GM21360 (cell line): ENCODE measurements around the gene KDM5A.
"Not testable (repeated sequence)": the region's sequence is repeated elsewhere in the genome, so short reads cannot be mapped to it uniquely, and the experiment has no call there.

Experiments
- ATAC-seq: cut with Tn5 transposase; IDR thresholded peaks from one replicate; pipeline ENCODE4 v1.9.1; 2021; ENCODE audit warnings: mild to moderate bottlenecking, moderate library complexity; ENCODE audit not compliant: unreplicated experiment

The KDM5A gene

GRCh38 chr12:241266-241665 lies 147.9 kb downstream of the KDM5A start:
- ATAC-seq = no peak

- ATAC-seq = no peak
These were observed 148.6 kb downstream of the KDM5A start for GRCh38 chr12:240566-240965.

GRCh38 chr12:238736-239398 lies 150.3 kb downstream of the KDM5A start:
- no peak for ATAC-seq

DNA sequence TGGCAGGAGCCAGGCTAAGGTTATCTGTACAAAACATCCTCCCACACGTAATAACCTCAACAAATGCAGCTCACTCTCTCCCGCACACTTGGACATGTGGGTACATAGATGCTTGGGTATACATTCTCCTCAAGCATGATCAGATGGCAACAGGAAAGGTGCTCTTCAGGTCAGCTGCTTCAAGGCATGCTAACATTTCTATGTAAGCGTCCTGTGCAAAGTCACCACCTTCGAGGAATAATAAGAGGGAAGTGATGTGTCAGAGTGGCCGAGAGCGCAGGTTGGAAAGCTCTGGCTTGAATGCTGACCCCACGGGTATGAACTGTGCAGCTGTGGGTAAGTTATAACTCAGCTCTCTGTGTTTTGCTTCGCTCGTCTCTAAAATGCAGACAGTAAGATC lies 151.0 kb downstream of the KDM5A start:
- no peak for ATAC-seq

DNA sequence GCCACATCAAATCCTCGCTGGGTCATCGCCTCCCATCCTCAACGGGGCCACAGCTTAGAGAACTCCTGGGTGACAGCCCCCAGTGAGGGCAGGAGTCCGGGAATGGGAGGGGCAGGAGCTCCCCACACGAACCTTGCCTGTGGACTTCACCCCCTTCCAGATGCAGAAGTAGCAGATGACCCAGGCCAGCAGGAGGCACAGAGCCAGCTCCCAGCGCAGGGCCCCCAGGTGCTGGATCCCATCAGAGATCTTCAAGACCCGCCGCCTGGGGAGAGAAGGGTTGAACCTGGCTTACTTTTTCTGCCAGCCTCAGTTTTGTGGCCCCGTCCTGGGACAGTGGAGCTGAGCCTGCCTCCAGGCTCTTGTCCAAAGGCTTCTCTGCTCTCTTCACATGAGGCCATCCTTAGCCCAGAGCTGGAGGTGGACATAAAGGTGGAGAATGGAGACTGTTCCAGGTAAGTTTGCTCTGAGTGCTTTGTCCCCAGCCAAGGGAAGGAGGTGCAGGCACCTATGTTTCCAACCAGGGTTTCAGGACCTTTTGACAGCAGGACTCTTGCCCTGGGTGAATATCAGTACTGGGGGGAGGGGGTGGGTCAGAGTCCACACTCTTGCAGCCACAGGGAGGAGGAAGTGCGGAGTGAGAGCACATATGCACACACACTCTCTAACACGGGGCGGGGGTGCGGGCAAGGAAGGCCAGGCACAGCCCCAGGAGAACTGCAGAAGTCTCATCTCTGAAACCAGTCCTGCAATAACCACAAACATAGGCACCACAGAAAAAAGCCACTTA lies 151.9 kb downstream of the KDM5A start:
- no peak for ATAC-seq

GRCh38 chr12:236445-236844 lies 152.7 kb downstream of the KDM5A start:
- ATAC-seq = no peak

DNA sequence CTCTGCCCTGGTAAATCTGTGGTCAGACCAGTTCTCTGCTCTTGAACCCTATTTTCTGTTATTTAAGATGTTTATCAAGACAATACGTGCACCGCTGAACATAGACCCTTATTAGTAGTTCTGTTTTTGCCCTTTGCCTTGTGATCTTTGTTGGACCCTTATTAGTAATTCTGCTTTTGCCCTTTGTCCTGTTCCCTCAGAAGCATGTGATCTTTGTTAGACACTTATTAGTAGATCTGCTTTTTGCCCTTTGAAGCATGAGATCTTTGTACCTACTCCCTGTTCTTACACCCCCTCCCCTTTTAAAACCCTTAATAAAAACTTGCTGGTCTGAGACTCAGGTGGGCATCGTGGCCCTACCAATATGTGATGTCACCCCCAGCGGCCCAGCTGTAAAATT lies 153.2 kb downstream of the KDM5A start:
- ATAC-seq = not testable (repeated sequence)

DNA sequence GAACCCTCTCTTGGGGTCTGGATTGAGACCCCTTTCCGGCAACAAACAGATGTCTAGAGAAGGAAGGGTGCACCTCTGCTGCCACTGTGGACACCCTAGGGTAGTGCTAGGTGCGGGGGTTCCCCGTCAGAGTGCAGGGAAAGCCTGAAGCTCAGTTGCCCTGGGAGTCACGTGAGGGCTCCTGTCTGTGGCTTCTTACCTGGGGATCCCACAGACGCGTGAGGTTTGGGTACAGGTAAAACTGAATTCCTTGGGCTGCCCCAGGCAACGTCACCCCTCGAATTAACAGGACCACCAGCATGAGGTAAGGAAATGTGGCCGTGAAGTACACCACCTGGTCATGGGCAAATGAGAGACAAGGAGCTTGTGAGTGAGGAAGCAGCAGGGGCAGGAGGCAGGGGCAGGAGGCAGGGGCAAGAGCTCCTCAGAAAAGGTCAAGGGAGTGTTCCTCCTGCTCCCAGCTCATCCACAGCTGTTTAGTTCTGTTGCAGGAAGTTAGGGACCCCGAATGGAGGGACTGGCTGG lies 154.2 kb downstream of the KDM5A start:
- no peak for ATAC-seq

- ATAC-seq = no peak
These were observed 155.1 kb downstream of the KDM5A start for GRCh38 chr12:234019-234418.

DNA sequence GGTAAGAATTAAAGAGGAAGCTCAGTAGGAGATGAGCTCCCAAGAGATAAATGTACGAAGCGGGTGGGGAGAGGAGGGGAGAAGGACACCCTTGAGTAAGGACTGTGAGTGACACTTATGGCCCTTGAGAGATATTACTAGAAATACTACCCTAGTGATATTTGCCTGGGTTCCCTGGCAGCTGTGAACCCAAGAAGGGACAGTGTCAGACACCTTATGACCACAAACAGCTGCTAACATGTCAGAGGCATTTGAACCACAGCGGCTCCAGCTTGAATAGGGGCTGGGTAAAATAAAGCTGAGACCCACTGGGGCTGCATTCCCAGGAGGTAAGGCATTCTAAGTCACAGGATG lies 155.5 kb downstream of the KDM5A start:
- ATAC-seq = no peak

GRCh38 chr12:232731-233614 lies 156.1 kb downstream of the KDM5A start:
- ATAC-seq = no peak

GRCh38 chr12:230925-231671 lies 158.0 kb downstream of the KDM5A start:
- ATAC-seq = no peak
